ENCODE data around the gene RHOJ.
A peak's percentile ranks its signal among the peaks of the same experiment; 100 is the strongest.
"Not testable (repeated sequence)": the region's sequence is repeated elsewhere in the genome, so short reads cannot be mapped to it uniquely, and the experiment has no call there.

RHOJ gene

GRCh38 chr14:63273129-63273528 lies 68.9 kb downstream of the RHOJ start:
- no peak for DNase-seq

- no peak for DNase-seq
These were observed 69.7 kb downstream of the RHOJ start for GRCh38 chr14:63273717-63274655.

DNA sequence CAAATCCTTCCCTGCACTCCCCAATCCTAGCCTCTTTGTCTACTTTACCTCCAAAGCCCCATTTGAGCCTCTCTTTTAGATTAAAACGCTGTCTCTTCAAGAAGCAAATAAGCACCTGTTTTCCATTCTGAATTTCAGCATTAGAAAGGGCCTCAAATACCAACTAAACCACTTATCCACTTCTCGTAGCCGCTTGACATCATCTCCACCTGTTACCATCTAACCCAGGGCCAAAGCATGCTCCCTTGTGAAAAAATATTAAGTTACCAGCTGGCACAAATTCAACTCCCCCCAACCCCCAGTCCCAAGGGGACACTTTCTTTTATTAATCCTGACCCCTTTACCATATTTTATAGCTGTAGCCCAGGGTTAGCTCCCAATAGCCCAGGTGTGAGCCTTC lies 71.4 kb downstream of the RHOJ start:
- no peak for DNase-seq

GRCh38 chr14:63276016-63276415 lies 71.8 kb downstream of the RHOJ start:
- no peak for DNase-seq

DNA sequence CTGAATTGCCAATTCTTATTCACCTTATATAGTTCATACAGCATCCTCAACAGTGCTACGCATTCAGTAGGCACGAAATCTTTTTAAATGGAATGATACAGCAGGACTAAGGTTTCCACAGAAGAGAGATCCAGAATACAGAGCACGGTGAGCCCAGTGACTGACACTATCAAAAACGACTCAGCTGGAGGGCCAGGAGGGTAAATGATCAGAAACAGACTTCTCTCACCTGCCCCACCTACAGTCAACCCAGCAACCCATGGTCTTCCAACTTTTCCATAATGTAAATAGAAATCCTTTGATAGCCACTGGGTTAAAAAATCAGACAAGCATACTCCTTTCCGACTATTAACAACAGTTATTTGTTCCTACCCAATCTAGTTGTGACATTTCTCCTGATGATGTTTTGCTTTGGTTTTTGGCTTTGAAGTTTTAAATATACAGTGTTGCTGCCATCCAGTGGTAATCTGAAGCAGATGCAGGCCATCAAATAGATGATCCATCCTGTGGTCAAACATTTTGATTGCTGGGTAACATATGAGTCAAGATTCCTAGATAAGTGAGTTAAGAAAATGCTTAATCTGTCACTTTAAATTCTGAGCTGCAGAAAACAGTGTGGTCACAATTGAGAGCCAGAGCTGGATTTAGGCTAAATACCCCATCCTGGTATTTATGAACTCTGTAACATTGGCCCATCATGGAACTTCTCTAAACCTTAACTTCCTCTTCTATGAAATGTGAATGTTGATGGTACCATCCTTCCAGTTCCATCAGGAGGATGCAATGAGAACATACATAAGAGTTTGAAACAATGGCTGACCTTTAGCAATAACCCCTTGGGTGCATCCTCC lies 72.5 kb downstream of the RHOJ start:
- DNase-seq: peak; percentile 28

GRCh38 chr14:63277591-63278183 lies 73.4 kb downstream of the RHOJ start:
- DNase-seq: no peak

GRCh38 chr14:63279933-63280332 lies 75.7 kb downstream of the RHOJ start:
- not testable (repeated sequence) for DNase-seq

- no peak for DNase-seq
These were observed 79.0 kb downstream of the RHOJ start for GRCh38 chr14:63282997-63283883.

GRCh38 chr14:63283884-63284248 lies 79.6 kb downstream of the RHOJ start:
- DNase-seq: no peak

DNA sequence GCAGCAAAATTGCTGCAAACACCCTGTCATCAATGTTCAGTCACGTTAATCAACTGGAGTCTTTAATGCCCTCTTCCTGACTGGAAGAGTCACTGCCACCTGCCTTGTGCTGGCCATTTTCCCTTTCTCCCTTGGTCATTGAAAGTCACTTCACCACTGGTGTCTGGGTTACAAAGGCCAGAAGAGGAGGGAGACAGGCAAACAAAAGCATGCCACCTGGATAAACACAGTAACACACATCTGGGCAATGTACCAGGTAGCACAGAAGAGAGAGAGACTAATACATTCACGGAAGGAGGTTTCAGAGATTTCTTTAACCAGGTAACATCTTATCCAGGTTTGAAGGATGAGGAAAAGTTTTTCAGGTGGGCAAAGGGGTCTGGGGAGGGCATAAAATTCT lies 81.8 kb downstream of the RHOJ start:
- DNase-seq: no peak

GRCh38 chr14:63287666-63288483 lies 83.6 kb downstream of the RHOJ start:
- no peak for DNase-seq

- no peak for DNase-seq
These were observed 84.6 kb downstream of the RHOJ start for GRCh38 chr14:63288853-63289252.

DNA sequence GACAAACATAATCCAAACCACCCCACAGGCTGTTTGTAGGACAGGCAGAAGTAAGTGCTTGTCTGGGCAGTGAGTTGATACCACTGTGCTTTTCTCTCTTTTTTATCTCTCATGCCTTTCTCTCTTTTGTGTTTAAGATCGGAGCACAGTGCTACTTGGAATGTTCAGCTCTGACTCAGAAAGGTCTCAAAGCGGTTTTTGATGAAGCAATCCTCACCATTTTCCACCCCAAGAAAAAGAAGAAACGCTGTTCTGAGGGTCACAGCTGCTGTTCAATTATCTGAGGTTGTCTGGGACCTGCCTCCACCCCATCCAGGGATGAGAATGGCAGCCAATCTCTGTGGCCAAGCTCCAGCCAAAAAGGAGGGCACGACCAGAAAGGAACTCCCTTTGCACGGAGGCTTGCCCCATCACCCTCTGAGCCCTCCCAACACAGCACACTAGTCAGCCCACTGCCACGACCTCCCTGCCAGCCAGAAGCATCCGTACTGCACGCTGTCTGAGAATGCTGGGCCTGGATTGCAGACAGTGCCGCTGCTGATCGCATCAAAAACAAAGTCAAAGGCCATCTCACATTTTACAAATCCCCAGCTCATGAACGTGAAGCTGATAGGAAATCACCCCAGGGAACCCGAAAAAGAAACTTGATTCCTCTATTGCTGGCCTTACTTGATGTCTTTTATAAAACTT lies 86.6 kb downstream of the RHOJ start:
- DNase-seq: no peak

GRCh38 chr14:63292805-63293204 lies 88.6 kb downstream of the RHOJ start:
- no peak for DNase-seq

GRCh38 chr14:63295231-63295685 lies 91.0 kb downstream of the RHOJ start:
- no peak for DNase-seq

DNA sequence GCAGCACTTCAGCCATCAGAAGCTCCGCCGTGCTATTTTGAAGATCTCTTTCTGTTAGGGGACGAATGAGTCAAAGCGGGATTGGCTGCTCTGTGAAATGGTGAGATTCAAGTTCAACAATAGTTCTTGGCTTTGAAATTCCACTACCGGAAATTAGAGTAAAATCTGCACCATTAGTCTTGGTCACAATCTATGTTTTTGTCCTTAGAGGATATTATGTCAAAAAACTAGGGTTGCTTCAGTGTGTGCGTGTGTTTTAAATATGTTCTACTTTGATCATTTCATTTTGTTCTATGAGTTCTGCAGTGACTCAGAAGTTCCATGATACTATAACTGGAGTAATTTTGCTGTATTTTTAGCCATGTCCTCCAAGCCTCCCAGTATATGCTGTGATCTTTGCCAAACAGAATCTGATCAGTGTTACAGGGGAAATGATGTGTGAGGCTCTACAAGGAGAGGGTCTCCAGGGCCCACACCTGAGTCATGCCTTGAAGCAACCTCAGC lies 91.9 kb downstream of the RHOJ start:
- DNase-seq: no peak

- DNase-seq: no peak
These were observed 93.3 kb downstream of the RHOJ start for GRCh38 chr14:63297372-63298063.

DNA sequence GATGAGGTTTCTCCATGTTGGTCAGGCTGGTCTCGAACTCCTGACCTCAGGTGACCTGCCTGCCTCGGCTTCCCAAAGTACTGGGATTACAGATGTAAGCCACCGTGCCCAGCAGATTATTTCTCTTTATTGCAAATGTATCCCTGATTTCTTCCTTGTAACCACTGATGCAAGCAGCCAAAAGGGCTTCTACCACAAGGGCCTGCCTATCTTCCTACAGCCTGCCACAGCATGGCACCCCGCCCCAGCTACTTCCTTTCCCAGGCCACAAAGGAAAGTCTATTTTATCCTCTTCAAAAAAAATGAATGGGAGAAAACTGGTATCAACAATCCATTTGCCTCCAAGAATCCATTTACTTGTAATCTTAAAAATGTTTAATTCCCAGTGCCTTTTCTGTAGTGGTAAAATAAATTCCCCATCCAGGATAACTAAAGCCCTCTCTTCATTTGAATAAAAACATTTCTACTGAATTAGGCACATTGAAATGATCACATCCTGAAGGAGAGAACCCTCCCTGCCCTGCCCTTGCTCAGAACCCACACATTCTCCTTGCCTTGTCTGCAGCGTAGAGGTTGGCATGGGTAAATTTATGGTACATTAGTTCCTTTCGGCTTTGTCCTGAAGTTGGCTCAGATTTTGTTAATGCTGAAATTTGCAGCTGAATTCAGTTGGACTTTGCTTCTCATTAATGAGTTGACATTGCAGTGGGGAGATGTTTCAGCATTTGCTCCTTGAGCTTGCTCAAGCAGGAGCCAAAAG lies 95.3 kb downstream of the RHOJ start:
- no peak for DNase-seq

- no peak for DNase-seq
These were observed 96.6 kb downstream of the RHOJ start for GRCh38 chr14:63300854-63301253.

All from amniotic stem cell (primary cell).